Natural killer cell (primary cell): ENCODE data around the gene CDKAL1. TPM values are rescaled to one million over a fixed set of nuclear protein-coding genes. Genes with fewer than 3 reads are reported as not detected.

Source experiments
- ATAC-seq, 3 donors: fragments of 150-1000 bp in 2 of 3; fragments of 200-7000 bp in 1 of 3; cut with Tn5 transposase; 1 replicate in 1 of 3; 2 replicates in 2 of 3; pipeline ENCODE4 v1.10.0; 2021; ENCODE audit warnings: mild to moderate bottlenecking in 2 of 3, moderate library complexity in 2 of 3
- DNase-seq, 2 donors: peaks; one replicate each; pipeline versions ENCODE4 v3.0.0 to v3.0.0-alpha.2; 2013 to 2021; ENCODE audit warnings: mixed read lengths in 1 of 2
- H3K27ac ChIP-seq: one replicate; pipeline ENCODE4 v1.5.1; 2013; ENCODE audit warnings: mild to moderate bottlenecking, low read length
- H3K27me3 ChIP-seq: one replicate; pipeline ENCODE4 v1.6.1; 2013; ENCODE audit warnings: low read length; ENCODE audit not compliant: control insufficient read depth, insufficient read depth
- H3K36me3 ChIP-seq: one replicate; pipeline ENCODE4 v1.6.1; 2013; ENCODE audit warnings: low read length; ENCODE audit not compliant: control insufficient read depth, insufficient read depth
- H3K4me1 ChIP-seq: one replicate; pipeline ENCODE4 v1.6.1; 2013; ENCODE audit warnings: low read length; ENCODE audit not compliant: control insufficient read depth, insufficient read depth
- H3K4me3 ChIP-seq: one replicate; pipeline ENCODE4 v1.5.1; 2013; ENCODE audit warnings: low read length
- H3K9me3 ChIP-seq: one replicate; pipeline ENCODE4 v1.6.1; 2013; ENCODE audit warnings: low read length; ENCODE audit not compliant: control insufficient read depth, insufficient read depth
- H3K27ac Mint-ChIP-seq, 2 donors: one replicate each; pipeline ENCODE4 v1.8.0; 2022; ENCODE audit warnings: mild to moderate bottlenecking in 2 of 2, mixed read lengths in 2 of 2, moderate library complexity in 1 of 2
- H3K27me3 Mint-ChIP-seq, 2 donors: one replicate each; pipeline ENCODE4 v1.8.0; 2022; ENCODE audit warnings: low read depth in 2 of 2, mixed read lengths in 2 of 2
- H3K36me3 Mint-ChIP-seq: one replicate; pipeline ENCODE4 v1.8.0; 2022; ENCODE audit warnings: mixed read lengths
- H3K4me1 Mint-ChIP-seq, 2 donors: one replicate each; pipeline ENCODE4 v1.8.0; 2022; ENCODE audit warnings: mixed read lengths in 2 of 2
- H3K4me3 Mint-ChIP-seq: one replicate; pipeline ENCODE4 v1.8.0; 2022; ENCODE audit warnings: mild to moderate bottlenecking, moderate library complexity, mixed read lengths
- H3K9me3 Mint-ChIP-seq, 2 donors: one replicate each; pipeline ENCODE4 v1.8.0; 2022; ENCODE audit warnings: mixed read lengths in 2 of 2
- WGBS: methylation state at CpG from one replicate; pipeline ENCODE4 v1.1.7; 2013; ENCODE audit warnings: missing lambda C conversion rate; ENCODE audit not compliant: insufficient coverage; 5-methylcytosine and 5-hydroxymethylcytosine counted together
- intact Hi-C: fragments of 100-400 bp; cut with micrococcal nuclease; formaldehyde crosslinking; loops from one replicate; pipeline ENCODE4 v1.14.2; 2022
- total RNA-seq, 4 donors: library from RNA; stranded (reverse); fragments of 120-200 nt in 1 of 4; gene quantifications; one replicate each; pipeline versions ENCODE4 v1.2.3 to v1.2.4, GENCODE V29; 2013 to 2022
- TF ChIP-seq, protein P1 (sequence below): fragments of 200-600 bp; IDR thresholded peaks from one replicate; pipeline ENCODE4 v1.8.0; 2022; ENCODE audit warnings: antibody characterized with exemption

CDKAL1 gene
- total RNA-seq, 3 donors from 2014 or later (not counting 1 experiment from before 2014, with no cell fraction given): 26.0 to 32.8 (median 28.9) TPM

DNA sequence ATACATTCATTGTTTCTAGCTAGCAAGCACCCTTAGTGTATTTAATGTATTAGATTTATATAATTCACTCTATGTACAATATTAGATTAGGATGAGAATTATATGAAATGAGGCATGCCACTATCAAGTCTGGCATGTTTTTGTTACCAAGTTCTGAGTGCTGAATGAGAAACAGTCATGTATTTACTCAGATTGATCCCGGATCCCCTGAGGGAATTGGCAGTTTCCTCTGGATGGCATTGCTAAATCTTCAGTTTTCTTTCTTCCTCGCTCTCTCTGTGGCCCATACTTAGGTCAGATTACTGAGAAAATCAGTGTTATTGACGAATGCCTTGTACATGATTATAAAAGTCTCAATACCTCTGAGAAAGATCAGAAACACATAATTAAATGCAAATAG, 66.6 kb downstream of the CDKAL1 start:
- H3K4me3 ChIP-seq: no peak overlapping the region
- H3K36me3 ChIP-seq: peaks cover 5% of the 10 kb centered on the region
- Mint-ChIP-seq H3K27me3 (no peaks in the 10 kb centered on the region), H3K36me3 (no peaks in the 10 kb centered on the region), H3K9me3 (no peaks in the 10 kb centered on the region), H3K4me1 (peaks cover 4 to 6% of the 10 kb centered on the region in 2 donors), H3K27ac (no peak overlapping the region), H3K4me3 (no peak overlapping the region)
- no peaks in the 10 kb centered on the region for H3K27me3 ChIP-seq
- H3K27ac ChIP-seq: no peak overlapping the region
- TF ChIP-seq, protein P1, sequence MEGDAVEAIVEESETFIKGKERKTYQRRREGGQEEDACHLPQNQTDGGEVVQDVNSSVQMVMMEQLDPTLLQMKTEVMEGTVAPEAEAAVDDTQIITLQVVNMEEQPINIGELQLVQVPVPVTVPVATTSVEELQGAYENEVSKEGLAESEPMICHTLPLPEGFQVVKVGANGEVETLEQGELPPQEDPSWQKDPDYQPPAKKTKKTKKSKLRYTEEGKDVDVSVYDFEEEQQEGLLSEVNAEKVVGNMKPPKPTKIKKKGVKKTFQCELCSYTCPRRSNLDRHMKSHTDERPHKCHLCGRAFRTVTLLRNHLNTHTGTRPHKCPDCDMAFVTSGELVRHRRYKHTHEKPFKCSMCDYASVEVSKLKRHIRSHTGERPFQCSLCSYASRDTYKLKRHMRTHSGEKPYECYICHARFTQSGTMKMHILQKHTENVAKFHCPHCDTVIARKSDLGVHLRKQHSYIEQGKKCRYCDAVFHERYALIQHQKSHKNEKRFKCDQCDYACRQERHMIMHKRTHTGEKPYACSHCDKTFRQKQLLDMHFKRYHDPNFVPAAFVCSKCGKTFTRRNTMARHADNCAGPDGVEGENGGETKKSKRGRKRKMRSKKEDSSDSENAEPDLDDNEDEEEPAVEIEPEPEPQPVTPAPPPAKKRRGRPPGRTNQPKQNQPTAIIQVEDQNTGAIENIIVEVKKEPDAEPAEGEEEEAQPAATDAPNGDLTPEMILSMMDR: no peak
- no peaks in the 10 kb centered on the region for H3K4me1 ChIP-seq
- no peaks in the 10 kb centered on the region for H3K9me3 ChIP-seq
- WGBS: 97% methylated on average over 2 of the region's 3 CpGs
- intact Hi-C loops: no loop called here
- ATAC-seq (no peak), DNase-seq (no peak)

DNA sequence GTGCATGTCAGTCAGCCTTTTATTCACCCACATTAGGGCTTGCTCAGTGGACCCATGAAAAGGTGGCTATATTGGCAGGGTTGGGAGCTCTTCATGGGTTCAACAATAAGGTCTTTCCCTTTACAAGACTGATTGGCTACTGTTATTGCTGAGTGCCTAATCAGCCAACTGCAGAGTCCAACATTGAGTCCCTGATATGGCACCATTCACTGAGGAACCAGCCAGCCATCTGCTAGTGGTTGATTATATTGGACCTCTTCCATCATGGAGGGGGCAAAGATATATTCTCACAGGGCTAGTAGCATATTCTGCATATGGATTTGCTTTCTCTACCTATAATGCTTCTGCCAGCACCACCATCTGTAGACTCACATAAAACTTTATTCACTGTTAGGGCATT, 69.9 kb downstream of the CDKAL1 start:
- H3K27me3 Mint-ChIP-seq: no peaks in the 10 kb centered on the region
- H3K27me3 ChIP-seq: no peaks in the 10 kb centered on the region
- H3K36me3 Mint-ChIP-seq: no peaks in the 10 kb centered on the region
- TF ChIP-seq, protein P1: no peak
- no peaks in the 10 kb centered on the region for H3K4me1 ChIP-seq
- H3K36me3 ChIP-seq: no peaks in the 10 kb centered on the region
- no peaks in the 10 kb centered on the region for H3K9me3 Mint-ChIP-seq
- no peak overlapping the region for H3K27ac Mint-ChIP-seq
- intact Hi-C loops: no loop called here
- no peaks in the 10 kb centered on the region for H3K9me3 ChIP-seq
- H3K27ac ChIP-seq: no peak overlapping the region
- no peak for ATAC-seq
- H3K4me1 Mint-ChIP-seq: peaks cover 4 to 15% of the 10 kb centered on the region in 2 donors
- H3K4me3 ChIP-seq: no peak overlapping the region
- no peak for DNase-seq
- H3K4me3 Mint-ChIP-seq: no peak overlapping the region

DNA sequence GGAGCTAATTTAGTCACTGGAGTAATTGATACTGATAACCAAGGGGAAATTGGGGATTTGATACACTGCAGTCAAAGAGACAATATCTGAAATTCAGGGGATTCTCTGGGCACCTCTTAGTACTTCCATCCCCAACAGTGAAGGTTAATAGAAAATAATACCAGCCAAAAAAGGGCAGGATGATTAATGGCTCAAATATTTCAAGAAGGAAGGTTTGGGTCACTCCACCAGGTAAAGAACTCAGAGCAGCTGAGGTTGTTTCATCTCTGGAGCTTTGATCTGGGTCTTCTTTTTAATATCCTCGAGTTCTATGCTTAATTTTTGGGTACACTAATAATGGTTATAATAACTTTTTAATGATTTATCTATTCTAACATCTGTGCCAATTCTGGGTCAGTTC, 70.8 kb downstream of the CDKAL1 start:
- no peaks in the 10 kb centered on the region for H3K9me3 ChIP-seq
- no peaks in the 10 kb centered on the region for H3K36me3 Mint-ChIP-seq
- H3K27ac Mint-ChIP-seq: no peak overlapping the region
- H3K9me3 Mint-ChIP-seq: no peaks in the 10 kb centered on the region
- DNase-seq (no peak), ATAC-seq (no peak)
- TF ChIP-seq, protein P1: no peak
- H3K4me1 Mint-ChIP-seq: peaks cover 4 to 15% of the 10 kb centered on the region in 2 donors
- H3K4me3 ChIP-seq: no peak overlapping the region
- WGBS: no CpG with 5 or more reads among the region's 1 CpG
- H3K27ac ChIP-seq: no peak overlapping the region
- no peak overlapping the region for H3K4me3 Mint-ChIP-seq
- intact Hi-C loops: no loop called here
- H3K27me3 ChIP-seq: no peaks in the 10 kb centered on the region
- no peaks in the 10 kb centered on the region for H3K4me1 ChIP-seq
- H3K27me3 Mint-ChIP-seq: no peaks in the 10 kb centered on the region
- no peaks in the 10 kb centered on the region for H3K36me3 ChIP-seq

DNA sequence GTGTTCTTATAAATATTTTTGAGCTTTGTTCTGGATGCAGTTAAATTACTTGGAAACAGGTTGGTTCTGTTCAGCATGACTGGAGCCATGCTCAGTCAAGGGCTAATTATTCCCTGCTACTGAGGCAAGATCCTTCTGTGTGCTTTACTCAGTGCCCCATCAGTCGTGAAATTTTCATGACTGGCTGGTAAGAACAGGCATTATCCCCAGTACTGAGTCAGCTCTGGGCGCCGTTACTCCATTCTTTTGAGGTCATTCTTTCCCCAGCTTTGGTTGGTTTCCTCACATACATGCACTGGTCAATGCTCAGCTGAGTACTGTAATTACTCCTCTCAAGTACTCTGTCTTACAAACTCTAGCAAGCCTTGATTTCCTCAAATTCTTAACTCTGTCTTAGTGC, 71.3 kb downstream of the CDKAL1 start:
- Histone ChIP-seq H3K36me3 (no peaks in the 10 kb centered on the region), H3K27ac (no peak overlapping the region), H3K9me3 (no peaks in the 10 kb centered on the region), H3K4me1 (no peaks in the 10 kb centered on the region), H3K4me3 (no peak overlapping the region), H3K27me3 (no peaks in the 10 kb centered on the region)
- DNase-seq: no peak
- H3K4me1 Mint-ChIP-seq: peaks cover 4 to 15% of the 10 kb centered on the region in 2 donors
- no peak overlapping the region for H3K4me3 Mint-ChIP-seq
- ATAC-seq: no peak
- H3K9me3 Mint-ChIP-seq: no peaks in the 10 kb centered on the region
- no peaks in the 10 kb centered on the region for H3K36me3 Mint-ChIP-seq
- H3K27ac Mint-ChIP-seq: no peak overlapping the region
- whole genome bisulfite sequencing: 96% methylated on average over 3 of the region's 3 CpGs
- no peaks in the 10 kb centered on the region for H3K27me3 Mint-ChIP-seq
- TF ChIP-seq, protein P1: no peak
- intact Hi-C loops: no loop called here
